Glutamatergic neuron (in vitro differentiated cells): ENCODE measurements around the gene TGFBR2. TPM values are rescaled to one million over a fixed set of nuclear protein-coding genes. Genes with fewer than 3 reads are reported as not detected.

Experiments
- DNase-seq: peaks from one replicate; pipeline ENCODE4 v3.0.0; 2022
- H3K27ac Mint-ChIP-seq: one replicate; pipeline ENCODE4 v1.8.0; 2020; ENCODE audit warnings: mild to moderate bottlenecking, mixed read lengths, inconsistent platforms; ENCODE audit not compliant: unreplicated experiment
- H3K27me3 Mint-ChIP-seq: one replicate; pipeline ENCODE4 v1.8.0; 2020; ENCODE audit warnings: mild to moderate bottlenecking, moderate library complexity, mixed read lengths, inconsistent platforms; ENCODE audit not compliant: unreplicated experiment
- H3K36me3 Mint-ChIP-seq: one replicate; pipeline ENCODE4 v1.8.0; 2020; ENCODE audit warnings: mild to moderate bottlenecking, mixed read lengths, inconsistent platforms; ENCODE audit not compliant: unreplicated experiment
- H3K4me1 Mint-ChIP-seq: one replicate; pipeline ENCODE4 v1.8.0; 2020; ENCODE audit warnings: mild to moderate bottlenecking, low read depth, mixed read lengths, inconsistent platforms; ENCODE audit not compliant: unreplicated experiment
- H3K4me3 Mint-ChIP-seq: one replicate; pipeline ENCODE4 v1.8.0; 2020; ENCODE audit warnings: mild to moderate bottlenecking, mixed read lengths, inconsistent platforms; ENCODE audit not compliant: unreplicated experiment
- H3K9me3 Mint-ChIP-seq: one replicate; pipeline ENCODE4 v1.8.0; 2020; ENCODE audit warnings: mild to moderate bottlenecking, moderate library complexity, mixed read lengths, inconsistent platforms; ENCODE audit not compliant: unreplicated experiment
- CTCF ChIP-seq: fragments of 200-600 bp; sonication (generic); IDR thresholded peaks from one replicate; pipeline ENCODE4 v1.5.0; 2021; ENCODE audit not compliant: partially characterized antibody, unreplicated experiment
- total RNA-seq: library from RNA; stranded (reverse); fragmentation: NEBNext Ultra II Directional; extraction: Animal tissue kit (Norgen Biotek cat#: 25700); gene quantifications from one replicate; pipeline ENCODE4 v1.2.1, GENCODE V29; 2021; ENCODE audit not compliant: unreplicated experiment

Gene TGFBR2
- total RNA-seq, 1 donor from 2014 or later: 0.96 TPM

- Mint-ChIP-seq H3K27ac (no peak overlapping the region), H3K4me1 (peaks cover 6% of the 10 kb centered on the region), H3K36me3 (no peaks in the 10 kb centered on the region), H3K9me3 (no peaks in the 10 kb centered on the region), H3K4me3 (no peak overlapping the region), H3K27me3 (no peaks in the 10 kb centered on the region)
- no peak for TF ChIP-seq CTCF
- no peak for DNase-seq
Observed at GRCh38 chr3:30626443-30627180, 20.2 kb downstream of the TGFBR2 start.

- H3K36me3 Mint-ChIP-seq: no peaks in the 10 kb centered on the region
- no peak for DNase-seq
- H3K27me3 Mint-ChIP-seq: no peaks in the 10 kb centered on the region
- H3K27ac Mint-ChIP-seq: no peak overlapping the region
- no peaks in the 10 kb centered on the region for H3K9me3 Mint-ChIP-seq
- TF ChIP-seq CTCF: no peak
- peaks cover 7% of the 10 kb centered on the region for H3K4me1 Mint-ChIP-seq
- H3K4me3 Mint-ChIP-seq: no peak overlapping the region
Observed at GRCh38 chr3:30628205-30628900, 22.0 kb downstream of the TGFBR2 start.

- no peak overlapping the region for H3K27ac Mint-ChIP-seq
- H3K4me1 Mint-ChIP-seq: peaks cover 8% of the 10 kb centered on the region
- H3K4me3 Mint-ChIP-seq: no peak overlapping the region
- no peaks in the 10 kb centered on the region for H3K27me3 Mint-ChIP-seq
- no peak for TF ChIP-seq CTCF
- DNase-seq: no peak
- no peaks in the 10 kb centered on the region for H3K9me3 Mint-ChIP-seq
- H3K36me3 Mint-ChIP-seq: no peaks in the 10 kb centered on the region
Observed at GRCh38 chr3:30628901-30629590, 22.6 kb downstream of the TGFBR2 start.

- DNase-seq: no peak
- TF ChIP-seq CTCF: no peak
- no peak overlapping the region for H3K27ac Mint-ChIP-seq
- no peaks in the 10 kb centered on the region for H3K36me3 Mint-ChIP-seq
- H3K27me3 Mint-ChIP-seq: no peaks in the 10 kb centered on the region
- H3K9me3 Mint-ChIP-seq: no peaks in the 10 kb centered on the region
- peaks cover 8% of the 10 kb centered on the region for H3K4me1 Mint-ChIP-seq
- no peak overlapping the region for H3K4me3 Mint-ChIP-seq
Observed at GRCh38 chr3:30629746-30630145, 23.3 kb downstream of the TGFBR2 start.
